ENCODE measurements around the gene DPPA3.
"Not testable (repeated sequence)": the region's sequence is repeated elsewhere in the genome, so short reads cannot be mapped to it uniquely, and the experiment has no call there.

The DPPA3 gene

DNA sequence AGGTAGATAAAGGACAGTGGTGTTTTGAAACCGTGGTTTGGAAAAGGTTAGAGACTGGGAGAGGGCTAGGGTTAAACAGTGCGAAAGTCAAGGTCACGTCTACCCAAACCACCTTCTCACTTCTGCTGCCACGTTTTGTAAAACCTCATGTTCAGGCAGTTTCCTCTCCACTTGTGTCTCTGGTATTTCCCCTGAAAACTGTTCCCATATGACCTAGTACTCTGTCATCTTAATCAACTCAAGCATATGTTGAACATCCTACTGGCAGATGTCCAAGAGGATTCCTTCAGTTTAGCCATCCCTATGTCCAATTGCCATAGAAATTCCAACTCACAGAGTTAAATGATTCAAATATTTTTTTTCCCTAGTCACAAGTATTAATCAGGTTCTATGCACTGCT is 18.5 kb downstream of the DPPA3 start:
- DNase-seq (ENCODE audit: low read depth in 2 of 3, low spot score in 2 of 3): no peak

DNA sequence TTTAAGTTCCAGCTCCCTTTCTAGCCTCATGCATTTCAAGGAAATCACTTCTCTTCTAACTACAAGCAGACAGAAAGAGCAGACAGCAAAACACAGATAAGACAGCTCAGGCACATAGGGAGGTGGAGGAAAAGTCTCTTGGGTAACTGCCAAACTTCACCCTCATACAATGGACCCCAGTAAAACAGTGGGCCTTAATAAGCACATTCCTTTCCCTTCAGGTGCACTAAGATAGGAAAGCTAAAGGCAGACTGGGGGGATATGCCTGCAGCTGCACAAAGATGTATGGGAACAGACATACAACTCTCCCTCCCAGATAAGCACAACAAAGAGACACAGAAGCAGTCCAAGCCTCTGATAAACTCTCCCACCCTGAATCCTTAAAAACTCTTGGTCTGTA is 19.8 kb downstream of the DPPA3 start:
- not testable (repeated sequence) for DNase-seq (ENCODE audit: low read depth in 2 of 3, low spot score in 2 of 3)

DNA sequence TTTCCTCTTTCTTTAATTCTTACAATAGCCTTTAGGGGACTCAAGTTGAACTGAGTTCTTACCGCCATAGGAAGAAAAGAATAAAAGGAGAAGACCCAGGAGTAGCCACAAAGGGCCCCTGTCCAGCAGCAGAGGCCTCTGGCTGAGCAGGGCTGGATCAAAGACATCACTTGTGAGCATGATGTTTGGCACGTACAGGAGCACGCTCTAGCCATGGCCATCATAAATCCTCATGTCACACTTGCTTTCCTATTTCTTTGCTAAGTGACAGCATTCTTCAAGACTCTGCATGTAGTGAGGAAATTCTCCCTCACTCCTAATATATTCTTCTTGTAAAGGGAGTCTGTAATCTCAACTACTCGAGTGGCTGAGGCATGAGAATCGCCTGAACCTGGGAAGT is 20.3 kb downstream of the DPPA3 start:
- DNase-seq (ENCODE audit: low read depth in 2 of 3, low spot score in 2 of 3): no peak

DNA sequence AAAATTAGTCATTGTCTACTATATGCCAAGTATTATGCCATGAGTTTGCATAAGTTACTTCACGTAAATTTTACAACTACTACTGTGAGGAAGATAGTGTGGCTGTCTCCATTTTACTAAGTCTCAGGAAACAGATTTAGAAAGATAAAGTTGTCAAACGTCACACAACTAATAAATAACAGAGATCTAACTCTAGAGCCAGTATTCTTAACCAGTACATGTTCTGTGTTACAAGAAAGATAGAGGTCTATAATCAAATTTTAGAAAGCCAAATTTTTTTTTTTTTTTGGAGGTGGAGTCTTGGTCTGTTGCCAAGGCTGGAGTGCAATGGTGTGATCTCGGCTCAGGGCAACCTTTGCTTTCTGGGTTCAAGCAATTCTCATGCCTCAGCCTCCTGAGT is 21.8 kb downstream of the DPPA3 start:
- DNase-seq (ENCODE audit: low read depth in 2 of 3, low spot score in 2 of 3): no peak

DNA sequence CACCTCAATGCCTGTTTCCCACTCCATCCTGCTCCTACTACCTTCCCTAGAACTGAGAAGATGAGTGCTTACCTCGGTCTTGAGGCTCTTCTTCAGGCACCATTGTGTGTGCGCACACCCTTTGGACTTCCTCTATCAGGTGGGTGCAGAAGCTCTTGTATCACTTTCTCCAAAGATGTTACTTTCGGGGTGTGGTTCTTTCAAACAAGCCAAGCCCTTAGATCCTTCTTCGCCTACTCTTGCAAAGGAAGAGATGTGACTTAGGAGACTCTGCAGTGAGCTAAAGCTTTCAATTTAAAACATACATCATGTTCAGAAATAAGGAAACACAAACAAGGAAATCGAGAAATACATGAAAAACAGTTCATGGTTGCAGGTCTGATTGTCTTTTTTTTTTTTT is 36.0 kb downstream of the DPPA3 start, which contains the start of gene CLEC4C:
Gene CLEC4C (minus strand): TSS at position 130 of the 400 bp plus-strand sequence. CDS start 27 bp downstream, at position 103.
- DNase-seq (ENCODE audit: low read depth in 2 of 3, low spot score in 2 of 3): no peak

DNA sequence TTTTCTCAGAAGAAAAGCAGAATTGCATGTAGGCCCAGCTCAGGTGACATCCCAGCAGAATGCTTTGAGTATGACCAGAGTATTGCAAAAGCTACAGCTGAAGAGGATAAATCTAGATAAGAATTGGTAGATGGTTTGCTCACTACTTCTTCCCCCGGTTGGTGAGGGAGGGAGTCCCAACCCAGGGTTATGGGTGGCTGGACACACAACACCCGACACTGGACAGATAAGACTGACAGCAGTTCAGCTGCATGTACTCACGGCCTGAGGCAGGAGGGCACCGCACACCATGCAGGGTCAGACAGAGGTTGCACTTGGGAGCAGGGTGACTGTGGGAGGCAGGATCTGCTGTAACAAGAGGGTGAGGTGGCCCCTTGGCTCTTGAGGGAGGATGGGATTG is 37.6 kb downstream of the DPPA3 start:
- no peak for DNase-seq (ENCODE audit: low read depth in 2 of 3, low spot score in 2 of 3)

DNA sequence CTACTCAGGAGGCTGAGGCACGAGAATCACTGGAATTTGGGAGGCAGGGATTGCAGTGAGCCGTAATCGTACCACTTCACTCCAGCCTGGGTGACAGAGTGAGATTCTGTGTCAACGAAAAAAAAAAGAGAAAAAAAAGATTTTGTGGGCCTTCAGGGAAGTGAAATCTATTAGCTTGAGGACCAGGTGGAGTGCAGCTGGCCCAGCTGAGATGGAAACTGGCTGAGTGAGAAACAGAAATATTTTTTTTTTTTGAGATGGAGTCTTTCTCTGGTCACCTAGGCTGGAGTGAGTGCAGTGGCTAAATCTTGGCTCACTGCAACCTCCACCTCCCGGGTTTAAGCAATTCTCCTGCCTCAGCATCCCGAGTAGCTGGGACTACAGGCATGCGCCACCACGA is 38.2 kb downstream of the DPPA3 start:
- DNase-seq (ENCODE audit: low read depth in 2 of 3, low spot score in 2 of 3): no peak

DNA sequence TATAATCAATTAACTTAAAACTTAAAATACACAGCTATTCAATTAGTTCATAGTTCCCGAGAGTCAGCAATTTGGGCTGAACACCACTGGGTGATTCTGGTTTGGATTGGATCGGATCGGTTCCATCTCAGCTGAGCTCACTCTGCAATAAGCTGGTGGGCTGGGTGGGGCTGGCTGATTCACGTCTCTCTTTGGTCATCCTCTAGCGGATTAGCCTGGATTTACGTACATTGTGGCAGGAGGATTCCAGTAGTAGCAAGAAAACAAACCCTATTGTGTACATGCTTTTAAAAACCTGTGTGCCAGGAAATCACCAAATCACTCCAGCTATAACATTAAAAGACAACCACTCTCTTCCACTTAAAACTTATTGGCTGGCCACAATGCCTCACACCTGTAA is 39.1 kb downstream of the DPPA3 start:
- DNase-seq (ENCODE audit: low read depth in 2 of 3, low spot score in 2 of 3): no peak

DNA sequence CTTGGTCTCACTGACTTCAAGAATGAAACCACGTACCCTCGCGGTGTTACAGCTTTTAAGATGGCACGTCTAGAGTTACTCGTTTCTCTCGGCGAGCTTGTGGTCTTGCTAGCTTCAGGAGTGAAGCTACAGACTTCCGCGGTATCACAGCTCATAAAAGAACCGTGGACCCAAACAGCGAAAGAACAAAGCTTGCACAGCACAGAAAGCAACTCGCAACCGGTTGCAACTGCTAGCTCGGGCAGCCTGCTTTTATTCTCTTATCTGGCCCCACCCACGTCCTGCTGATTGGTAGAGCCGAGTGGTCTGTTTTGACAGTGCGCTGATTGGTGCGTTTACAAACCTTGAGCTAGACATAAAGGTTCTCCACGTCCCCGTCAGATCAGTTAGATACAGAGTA is 40.2 kb downstream of the DPPA3 start:
- DNase-seq (ENCODE audit: low read depth in 2 of 3, low spot score in 2 of 3): no peak

DNA sequence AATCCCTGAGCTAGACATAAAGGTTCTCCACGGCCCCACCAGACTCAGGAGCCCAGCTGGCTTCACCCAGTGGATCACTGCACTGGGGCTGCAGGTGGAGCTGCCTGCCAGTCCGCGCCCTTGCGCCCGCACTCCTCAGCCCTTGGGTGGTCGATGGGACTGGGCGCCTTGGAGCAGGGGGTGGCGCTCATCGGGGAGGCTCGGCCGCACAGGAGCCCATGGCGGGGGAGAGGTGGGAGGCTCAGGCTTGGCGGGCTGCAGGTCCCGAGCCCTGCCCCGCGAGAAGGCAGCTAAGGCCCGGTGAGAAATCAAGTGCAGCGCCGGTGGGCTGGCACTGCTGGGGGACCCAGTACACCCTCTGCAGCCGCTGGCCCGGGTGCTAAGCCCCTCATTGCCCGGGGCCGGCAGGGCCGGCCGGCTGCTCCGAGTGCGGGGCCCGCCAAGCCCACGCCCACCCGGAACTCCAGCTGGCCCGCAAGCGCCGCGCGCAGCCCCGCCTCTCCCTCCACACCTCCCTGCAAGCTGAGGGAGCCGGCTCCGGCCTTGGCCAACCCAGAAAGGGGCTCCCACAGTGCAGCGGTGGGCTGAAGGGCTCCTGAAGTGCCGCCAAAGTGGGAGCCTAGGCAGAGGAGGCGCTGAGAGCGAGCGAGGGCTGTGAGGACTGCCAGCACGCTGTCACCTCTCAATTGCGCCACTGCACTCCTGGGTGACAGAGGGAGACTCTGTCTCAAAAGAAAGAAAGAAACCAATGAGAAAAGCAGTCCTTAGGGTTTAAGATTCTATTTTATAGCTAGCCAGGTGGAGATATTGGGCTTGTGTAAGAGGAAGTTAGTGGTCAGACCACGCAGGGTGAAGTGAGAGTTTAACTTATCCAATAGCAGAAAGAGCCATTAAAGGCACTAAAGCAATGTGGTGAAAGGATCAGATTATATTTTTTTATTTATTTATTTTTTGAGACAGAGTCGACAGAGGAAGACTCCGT is 41.0 kb downstream of the DPPA3 start:
- DNase-seq (ENCODE audit: low read depth in 2 of 3, low spot score in 2 of 3): not testable (repeated sequence)

DNA sequence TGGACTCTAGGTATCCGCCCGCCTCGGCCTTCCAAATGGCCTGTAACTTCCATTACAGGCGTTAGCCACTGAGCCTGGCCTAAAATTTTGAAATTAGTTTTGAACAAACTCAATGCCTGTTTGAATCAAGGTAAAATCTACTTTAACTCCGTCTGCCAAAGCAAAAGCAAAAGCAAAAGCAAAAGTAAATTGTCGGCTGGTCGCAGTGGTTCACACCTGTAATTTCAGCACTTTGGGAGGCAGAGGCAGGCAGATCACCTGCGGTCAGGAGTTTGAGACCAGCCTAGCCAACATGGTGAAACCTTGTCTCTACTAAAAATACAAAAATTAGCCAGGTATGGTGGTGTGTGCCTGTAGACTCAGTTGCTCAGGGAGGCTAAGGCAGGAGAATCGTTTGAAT is 44.4 kb downstream of the DPPA3 start:
- DNase-seq (ENCODE audit: low read depth in 2 of 3, low spot score in 2 of 3): not testable (repeated sequence)

DNA sequence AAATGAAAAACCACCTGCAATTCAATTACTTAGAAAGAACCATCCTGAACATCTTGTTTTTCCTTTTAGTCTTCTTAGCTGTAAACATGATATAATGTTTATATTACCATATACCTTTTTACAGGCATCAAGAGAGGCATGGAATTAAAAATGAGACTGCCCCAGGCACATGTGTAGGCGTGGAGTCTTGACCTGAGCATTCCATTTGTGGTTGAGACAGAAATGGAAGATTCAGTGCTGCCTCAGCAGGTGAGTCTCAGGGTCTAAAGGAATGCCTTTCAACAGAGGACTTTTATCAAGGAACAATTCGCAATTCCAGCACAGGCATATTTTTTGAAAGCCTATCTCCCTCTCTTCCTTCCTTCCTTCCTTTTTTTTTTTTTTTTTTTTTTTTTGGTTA is 45.8 kb downstream of the DPPA3 start:
- no peak for DNase-seq (ENCODE audit: low read depth in 2 of 3, low spot score in 2 of 3)

DNA sequence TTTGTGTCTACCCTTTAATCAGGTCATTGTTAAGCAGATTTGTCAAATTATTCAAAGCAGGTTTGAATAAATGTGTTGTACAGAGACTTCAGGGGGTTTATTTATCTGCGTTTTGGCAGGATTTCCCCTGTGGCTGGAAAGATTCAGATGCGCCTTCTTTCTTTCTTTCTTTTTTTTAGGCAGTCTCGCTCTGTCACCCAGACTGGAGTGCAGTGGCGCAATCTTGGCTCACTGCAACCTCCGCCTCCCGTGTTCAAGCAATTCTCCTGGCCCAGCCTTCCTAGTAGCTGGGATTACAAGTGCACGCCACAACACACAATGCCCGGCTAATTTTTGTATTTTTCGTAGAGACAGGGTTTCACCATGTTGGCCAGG is 47.5 kb downstream of the DPPA3 start:
- DNase-seq (ENCODE audit: low read depth in 2 of 3, low spot score in 2 of 3): no peak
